ENCODE measurements around the gene CCN6. TPM values are rescaled to one million over a fixed set of nuclear protein-coding genes. Genes with fewer than 3 reads are reported as not detected.

Gene CCN6
- total and polyA plus RNA-seq, 7 donors: 0.01 TPM; not detected in 6

DNA sequence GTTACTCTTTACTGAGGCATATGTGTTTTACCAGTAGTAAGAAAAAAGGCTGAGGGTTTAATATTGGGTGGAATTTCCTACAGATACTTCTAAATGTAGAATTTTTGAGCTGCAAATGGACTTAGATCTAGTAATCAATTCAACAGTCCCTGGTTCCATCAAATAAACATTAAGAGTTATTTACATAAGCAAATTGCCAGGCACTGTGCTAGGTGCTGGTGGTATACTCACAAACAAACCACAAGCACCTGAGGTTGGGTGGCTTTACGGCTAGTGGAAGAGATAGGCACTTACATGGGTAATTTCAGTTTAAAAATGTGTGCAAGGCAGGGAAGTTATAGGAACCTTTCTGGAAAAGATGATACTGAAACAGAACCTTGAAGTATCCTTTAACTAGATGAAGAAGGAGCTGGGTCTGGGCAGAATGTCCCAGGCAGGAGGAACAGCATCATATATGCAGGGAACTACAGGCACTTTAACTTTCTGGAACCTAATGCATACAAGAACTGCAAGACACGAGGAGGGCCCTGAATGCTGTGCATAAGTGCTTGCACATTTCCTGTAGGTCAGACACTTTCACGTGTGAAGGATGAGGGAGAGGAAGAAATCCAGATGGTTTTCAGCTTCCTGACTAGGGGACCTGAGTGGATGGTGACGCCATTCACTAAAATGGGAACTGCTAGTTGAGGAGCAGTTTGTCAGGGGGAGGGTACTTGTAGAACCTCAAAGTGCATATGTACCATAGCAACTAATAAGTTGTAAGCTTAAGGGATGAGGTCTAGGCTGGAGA lies 4.5 kb downstream of the CCN6 start:
- ATAC-seq (no peak), DNase-seq (no peak)
- no peak overlapping the region for H3K4me3 ChIP-seq
- WGBS, 3 donors: 69 to 78% (median 73%) methylated on average over 4 of the region's 4 CpGs
- TF ChIP-seq, protein P1, sequence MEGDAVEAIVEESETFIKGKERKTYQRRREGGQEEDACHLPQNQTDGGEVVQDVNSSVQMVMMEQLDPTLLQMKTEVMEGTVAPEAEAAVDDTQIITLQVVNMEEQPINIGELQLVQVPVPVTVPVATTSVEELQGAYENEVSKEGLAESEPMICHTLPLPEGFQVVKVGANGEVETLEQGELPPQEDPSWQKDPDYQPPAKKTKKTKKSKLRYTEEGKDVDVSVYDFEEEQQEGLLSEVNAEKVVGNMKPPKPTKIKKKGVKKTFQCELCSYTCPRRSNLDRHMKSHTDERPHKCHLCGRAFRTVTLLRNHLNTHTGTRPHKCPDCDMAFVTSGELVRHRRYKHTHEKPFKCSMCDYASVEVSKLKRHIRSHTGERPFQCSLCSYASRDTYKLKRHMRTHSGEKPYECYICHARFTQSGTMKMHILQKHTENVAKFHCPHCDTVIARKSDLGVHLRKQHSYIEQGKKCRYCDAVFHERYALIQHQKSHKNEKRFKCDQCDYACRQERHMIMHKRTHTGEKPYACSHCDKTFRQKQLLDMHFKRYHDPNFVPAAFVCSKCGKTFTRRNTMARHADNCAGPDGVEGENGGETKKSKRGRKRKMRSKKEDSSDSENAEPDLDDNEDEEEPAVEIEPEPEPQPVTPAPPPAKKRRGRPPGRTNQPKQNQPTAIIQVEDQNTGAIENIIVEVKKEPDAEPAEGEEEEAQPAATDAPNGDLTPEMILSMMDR (IDR thresholded peaks at IDR 0.05): no peak
- H3K4me1 ChIP-seq: no peaks in the 10 kb centered on the region
- intact Hi-C loops (cut with DNase I): no loop called here
- H3K27ac ChIP-seq: no peak overlapping the region
- H3K36me3 ChIP-seq (ENCODE audit: insufficient read depth in 1 of 2, low read depth in 1 of 2): no peaks in the 10 kb centered on the region
- H3K27me3 ChIP-seq (ENCODE audit: insufficient read depth in 3 of 3, low read length in 2 of 3): no peaks in the 10 kb centered on the region
- no peaks in the 10 kb centered on the region for H3K9me3 ChIP-seq

DNA sequence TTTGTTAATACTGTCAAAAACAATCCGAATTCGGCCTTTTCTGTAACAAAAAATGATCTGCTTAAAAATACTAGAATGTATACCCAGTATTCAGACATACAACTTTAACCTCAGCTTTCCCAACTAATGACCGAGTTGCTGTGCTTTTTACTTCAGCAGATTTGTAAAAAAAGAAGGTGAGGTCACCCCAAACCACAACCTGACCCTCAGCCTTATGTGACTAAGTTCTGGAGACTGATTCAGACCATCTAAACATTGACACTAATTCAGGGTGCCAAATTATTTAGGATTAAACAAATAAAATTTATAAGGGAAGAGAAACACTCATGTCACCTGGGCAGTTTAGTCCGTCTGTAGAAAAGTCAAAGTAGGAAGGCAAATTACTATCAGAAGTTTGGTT lies 7.7 kb downstream of the CCN6 start:
- WGBS, 3 donors: 94 to 96% (median 96%) methylated on average over 4 of the region's 4 CpGs
- no peak for DNase-seq
- H3K9me3 ChIP-seq: no peaks in the 10 kb centered on the region
- no peaks in the 10 kb centered on the region for H3K4me1 ChIP-seq
- TF ChIP-seq, protein P1 (IDR thresholded peaks at IDR 0.05): no peak
- intact Hi-C loops (cut with DNase I): no loop called here
- H3K36me3 ChIP-seq (ENCODE audit: insufficient read depth in 1 of 2, low read depth in 1 of 2): no peaks in the 10 kb centered on the region
- H3K4me3 ChIP-seq: no peak overlapping the region
- H3K27me3 ChIP-seq (ENCODE audit: insufficient read depth in 3 of 3, low read length in 2 of 3): no peaks in the 10 kb centered on the region
- no peak for ATAC-seq
- H3K27ac ChIP-seq: no peak overlapping the region

DNA sequence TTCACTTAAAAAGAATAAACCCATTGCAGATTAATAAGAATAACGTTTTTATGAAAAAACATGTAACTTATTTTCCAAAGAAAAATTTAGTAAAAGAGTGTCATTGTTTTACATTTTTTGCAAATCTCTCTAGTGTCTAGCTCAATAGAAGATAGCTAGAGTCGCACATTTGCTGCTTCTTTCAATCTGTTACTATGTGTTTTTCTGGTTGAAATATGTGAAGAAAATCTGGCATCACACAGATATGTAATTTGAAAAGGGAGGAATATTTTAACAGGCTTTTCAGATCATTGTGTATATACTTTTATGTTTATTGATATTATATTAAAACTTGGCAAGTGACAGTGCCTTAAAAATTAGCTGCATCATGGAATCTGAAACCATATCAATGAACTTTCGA lies 9.1 kb downstream of the CCN6 start:
- ATAC-seq: no peak
- no peaks in the 10 kb centered on the region for H3K9me3 ChIP-seq
- H3K27ac ChIP-seq: no peak overlapping the region
- H3K4me1 ChIP-seq: no peaks in the 10 kb centered on the region
- H3K27me3 ChIP-seq (ENCODE audit: insufficient read depth in 3 of 3, low read length in 2 of 3): no peaks in the 10 kb centered on the region
- 83 to 85% (median 84%) methylated on average over 3 of the region's 3 CpGs for WGBS, 3 donors
- H3K4me3 ChIP-seq: no peak overlapping the region
- DNase-seq: no peak
- TF ChIP-seq, protein P1 (IDR thresholded peaks at IDR 0.05): no peak
- peaks cover 0 to under 1% of the 10 kb centered on the region in 2 donors for H3K36me3 ChIP-seq (ENCODE audit: insufficient read depth in 1 of 2, low read depth in 1 of 2)
- intact Hi-C loops (cut with DNase I): no loop called here

DNA sequence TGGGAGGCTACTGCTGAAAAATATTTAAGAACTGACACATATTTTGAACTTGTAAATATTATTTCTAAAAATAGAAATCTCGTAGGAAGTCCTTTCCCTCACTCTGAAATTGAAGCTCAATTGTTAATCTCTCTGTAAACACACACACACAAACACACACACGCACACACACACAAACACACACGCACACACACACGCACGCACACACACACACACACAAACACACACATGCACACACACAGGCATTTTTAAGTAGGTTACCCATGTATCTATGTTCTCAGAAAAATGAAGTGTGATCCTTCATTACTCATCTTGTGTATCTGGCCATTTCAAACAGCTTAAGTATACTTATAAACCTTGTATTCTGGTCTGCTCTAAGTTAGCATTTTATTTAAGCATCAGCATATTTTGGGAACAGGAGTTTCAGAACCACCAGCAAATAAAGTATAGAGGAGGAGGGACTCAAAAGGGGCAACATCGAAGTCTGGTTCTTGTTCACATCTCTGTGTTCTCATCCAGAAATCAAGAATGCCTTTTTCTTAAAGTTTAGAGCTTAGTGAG lies 11.6 kb downstream of the CCN6 start:
- 67 to 82% (median 68%) methylated on average over 6 of the region's 6 CpGs for WGBS, 3 donors
- Histone ChIP-seq H3K4me1 (no peaks in the 10 kb centered on the region), H3K4me3 (no peak overlapping the region), H3K27ac (no peak overlapping the region), H3K9me3 (no peaks in the 10 kb centered on the region), H3K36me3 (ENCODE audit: insufficient read depth in 1 of 2, low read depth in 1 of 2) (peaks cover 0 to 21% of the 10 kb centered on the region in 2 donors), H3K27me3 (ENCODE audit: insufficient read depth in 3 of 3, low read length in 2 of 3) (no peaks in the 10 kb centered on the region)
- ATAC-seq (no peak), DNase-seq (no peak)
- intact Hi-C loops (cut with DNase I): no loop called here
- TF ChIP-seq, protein P1 (IDR thresholded peaks at IDR 0.05): no peak
